IMR-90 (cell line): ENCODE data around the gene OTOL1. TPM values are rescaled to one million over a fixed set of nuclear protein-coding genes. Genes with fewer than 3 reads are reported as not detected.

Experiments
- ATAC-seq: fragments of 200-7000 bp; cut with Tn5 transposase; 2 replicates; pipeline ENCODE4 v1.9.1; 2020; ENCODE audit warnings: low read depth, mild to moderate bottlenecking, moderate library complexity
- BruUV-seq: library from RNA; stranded (reverse); fragments of 400-500 nt; replicated peaks from 2 replicates; lab custom pipeline; 2021; lab: Mats Ljungman, UMichigan
- CTCF ChIA-PET: fragments of 300-600 bp; formaldehyde crosslinking; extraction: SDS; loops from one replicate; lab custom pipeline; 2021; ENCODE audit warnings: antibody characterized with exemption; lab: Yijun Ruan, JAX
- POLR2A ChIA-PET: fragments of 300-600 bp; sonication (Branson Sonifier 250); formaldehyde crosslinking; loops from one replicate; lab custom pipeline; 2022; ENCODE audit warnings: antibody characterized with exemption; ENCODE audit not compliant: unreplicated experiment; lab: Charles Lee
- DNase-seq: peaks from one replicate; pipeline ENCODE4 v3.0.0; 2013
- H2AFZ ChIP-seq: replicated peaks from 2 replicates; pipeline ENCODE3; 2013; ENCODE audit warnings: low read length, mild to moderate bottlenecking; ENCODE audit not compliant: poor library complexity
- H2AK5ac ChIP-seq: 2 replicates; pipeline ENCODE4 v1.6.1; 2013; ENCODE audit warnings: low read depth, low read length, inconsistent platforms
- H2AK9ac ChIP-seq: replicated peaks from 2 replicates; pipeline ENCODE3; 2013; ENCODE audit warnings: mild to moderate bottlenecking, low read depth, low read length, moderate library complexity; ENCODE audit not compliant: poor library complexity
- H2BK120ac ChIP-seq: 2 replicates; pipeline ENCODE4 v1.6.1; 2013; ENCODE audit warnings: low read depth, low read length, inconsistent platforms
- H2BK15ac ChIP-seq: 3 replicates; pipeline ENCODE4 v1.6.1; 2013; ENCODE audit warnings: low read depth, low read length, inconsistent platforms
- H2BK20ac ChIP-seq: 2 replicates; pipeline ENCODE4 v1.6.1; 2013; ENCODE audit warnings: low read depth, mild to moderate bottlenecking, inconsistent platforms, low read length, moderate library complexity
- H2BK5ac ChIP-seq: 2 replicates; pipeline ENCODE4 v1.6.1; 2013; ENCODE audit warnings: mild to moderate bottlenecking, low read depth, low read length, inconsistent platforms; ENCODE audit not compliant: poor library complexity, severe bottlenecking
- H3K14ac ChIP-seq: replicated peaks from 2 replicates; pipeline ENCODE4 v1.6.1; 2013; ENCODE audit warnings: low read depth, low read length, inconsistent platforms
- H3K18ac ChIP-seq: 2 replicates; pipeline ENCODE4 v1.6.1; 2013; ENCODE audit warnings: low read depth, low read length, control low read depth
- H3K23ac ChIP-seq: 2 replicates; pipeline ENCODE4 v1.6.1; 2013; ENCODE audit warnings: low read depth, low read length, inconsistent platforms
- H3K27ac ChIP-seq: 2 replicates; pipeline ENCODE4 v1.5.1; 2013; ENCODE audit warnings: mild to moderate bottlenecking, control low read depth, low read length; ENCODE audit not compliant: insufficient read depth
- H3K27me3 ChIP-seq: 2 replicates; pipeline ENCODE4 v1.6.1; 2013; ENCODE audit warnings: low read length; ENCODE audit not compliant: control insufficient read depth, insufficient read depth
- H3K36me3 ChIP-seq: 2 replicates; pipeline ENCODE4 v1.6.1; 2013; ENCODE audit warnings: low read length, mixed read lengths; ENCODE audit not compliant: control insufficient read depth, insufficient read depth
- H3K4ac ChIP-seq: 2 replicates; pipeline ENCODE4 v1.6.1; 2013; ENCODE audit warnings: low read depth, low read length, inconsistent platforms
- H3K4me1 ChIP-seq: 2 replicates; pipeline ENCODE4 v1.6.1; 2013; ENCODE audit warnings: low read length, mixed read lengths; ENCODE audit not compliant: control insufficient read depth, insufficient read depth
- H3K4me2 ChIP-seq: 2 replicates; pipeline ENCODE4 v1.6.1; 2013; ENCODE audit warnings: low read depth, mild to moderate bottlenecking, control low read depth, low read length, moderate library complexity
- H3K4me3 ChIP-seq: 2 replicates; pipeline ENCODE4 v1.5.1; 2013; ENCODE audit warnings: low read depth, mild to moderate bottlenecking, control low read depth, low read length, moderate library complexity; ENCODE audit not compliant: insufficient read depth
- H3K56ac ChIP-seq: 2 replicates; pipeline ENCODE4 v1.6.1; 2013; ENCODE audit warnings: low read length, inconsistent platforms; ENCODE audit not compliant: insufficient read depth; ENCODE audit errors: extremely low read depth
- H3K79me1 ChIP-seq, 2 experiments: 2 replicates each; pipeline ENCODE4 v1.6.1; 2013; ENCODE audit warnings: low read length in 2 of 2, inconsistent platforms in 1 of 2, low read depth in 1 of 2
- H3K9ac ChIP-seq: 2 replicates; pipeline ENCODE4 v1.6.1; 2013; ENCODE audit warnings: low read depth, low read length, control low read depth
- H3K9me1 ChIP-seq: 2 replicates; pipeline ENCODE4 v1.6.1; 2013; ENCODE audit warnings: low read length, inconsistent platforms; ENCODE audit not compliant: insufficient read depth
- H3K9me3 ChIP-seq: 2 replicates; pipeline ENCODE4 v1.6.1; 2013; ENCODE audit warnings: low read length; ENCODE audit not compliant: control insufficient read depth, insufficient read depth
- H4K20me1 ChIP-seq: 2 replicates; pipeline ENCODE4 v1.6.1; 2013; ENCODE audit warnings: low read length, inconsistent platforms; ENCODE audit not compliant: insufficient read depth
- H4K5ac ChIP-seq: 2 replicates; pipeline ENCODE4 v1.6.1; 2013; ENCODE audit warnings: mild to moderate bottlenecking, low read depth, low read length, control low read depth
- H4K8ac ChIP-seq, 2 experiments: 2 replicates each; pipeline ENCODE4 v1.6.1; 2013; ENCODE audit warnings: low read depth in 2 of 2, low read length in 2 of 2, control low read depth in 1 of 2, inconsistent platforms in 1 of 2
- H4K91ac ChIP-seq: 2 replicates; pipeline ENCODE4 v1.6.1; 2013; ENCODE audit warnings: low read depth, low read length, inconsistent platforms; ENCODE audit not compliant: insufficient read depth
- BHLHE40 ChIP-seq: fragments of 150-350 bp; IDR thresholded peaks from 2 replicates; pipeline ENCODE4 v1.6.1; 2016; ENCODE audit warnings: mild to moderate bottlenecking, low read depth, low read length
- CHD1 ChIP-seq: IDR thresholded peaks from 2 replicates; pipeline ENCODE4 v1.6.1; 2012; ENCODE audit warnings: low read depth, low read length, improper control_type of control experiment
- ELK1 ChIP-seq: fragments of 150-350 bp; IDR thresholded peaks from 2 replicates; pipeline ENCODE4 v1.6.1; 2016; ENCODE audit warnings: low read depth, mild to moderate bottlenecking, low read length, moderate library complexity, borderline replicate concordance
- FOS ChIP-seq: fragments of 150-350 bp; IDR thresholded peaks from 2 replicates; pipeline ENCODE4 v1.6.1; 2016; ENCODE audit warnings: low read depth, low read length
- MAFK ChIP-seq: IDR thresholded peaks from 2 replicates; pipeline ENCODE4 v1.6.1; 2012; ENCODE audit warnings: low read depth, low read length, improper control_type of control experiment
- MAZ ChIP-seq: IDR thresholded peaks from 2 replicates; pipeline ENCODE4 v1.6.1; 2012; ENCODE audit warnings: low read depth, mild to moderate bottlenecking, low read length, improper control_type of control experiment, moderate library complexity, borderline replicate concordance
- MXI1 ChIP-seq: IDR thresholded peaks from 2 replicates; pipeline ENCODE4 v1.6.1; 2012; ENCODE audit warnings: low read depth, mild to moderate bottlenecking, low read length, moderate library complexity, borderline replicate concordance
- NFE2L2 ChIP-seq: fragments of 150-350 bp; IDR thresholded peaks from 2 replicates; pipeline ENCODE4 v1.6.1; 2016; ENCODE audit warnings: low read depth, mild to moderate bottlenecking, low read length
- POLR2A ChIP-seq: IDR thresholded peaks from 2 replicates; pipeline ENCODE4 v1.6.1; 2012; ENCODE audit warnings: mild to moderate bottlenecking, low read depth, low read length
- RCOR1 ChIP-seq: IDR thresholded peaks from 2 replicates; pipeline ENCODE4 v1.6.1; 2012; ENCODE audit warnings: mild to moderate bottlenecking, low read length, improper control_type of control experiment; ENCODE audit not compliant: insufficient replicate concordance
- RFX5 ChIP-seq: IDR thresholded peaks from 2 replicates; pipeline ENCODE4 v1.8.0; 2012; ENCODE audit warnings: low read depth, mild to moderate bottlenecking, low read length, moderate library complexity
- USF2 ChIP-seq: fragments of 150-350 bp; IDR thresholded peaks from 2 replicates; pipeline ENCODE4 v1.6.1; 2017; ENCODE audit warnings: mild to moderate bottlenecking, antibody characterized with exemption, low read length, low read depth
- WGBS, 2 experiments: methylation state at CpG; one replicate each; pipeline versions ENCODE4 v1.1.5 to v1.1.7; 2013; ENCODE audit warnings: missing lambda C conversion rate in 2 of 2; ENCODE audit not compliant: insufficient read length in 1 of 2; ENCODE audit errors: extremely low coverage in 2 of 2; 5-methylcytosine and 5-hydroxymethylcytosine counted together
- dilution Hi-C: fragments of 300-500 bp; cut with HindIII; formaldehyde crosslinking; loops from one replicate; pipeline ENCODE4 v1.14.3; 2018; ENCODE audit warnings: low sequenced_read_pairs; ENCODE audit not compliant: unreplicated experiment
- in situ Hi-C: fragments of 300-500 bp; cut with MboI; formaldehyde crosslinking; loops from 3 replicates; pipeline ENCODE4 v1.14.3; 2019; ENCODE audit warnings: low sequenced_read_pairs, inconsistent platforms, mixed read lengths
- intact Hi-C: fragments of 100-400 bp; cut with micrococcal nuclease; formaldehyde crosslinking; loops from 2 replicates; pipeline ENCODE4 v1.10.0; 2022
- polyA plus RNA-seq, 3 experiments: library from polyadenylated mRNA; depleted of rRNA; stranded (reverse); fragments of >200 nt; gene quantifications; 2 replicates each; pipeline ENCODE4 v1.2.3, GENCODE V29; 2012; ENCODE audit warnings: low replicate concordance in 1 of 3
- total RNA-seq: library from RNA; depleted of rRNA; stranded (reverse); fragments of >200 nt; gene quantifications from 2 replicates; pipeline ENCODE4 v1.2.3, GENCODE V29; 2012
- TF ChIP-seq, protein P1 (sequence below): conservative IDR thresholded peaks from 2 replicates; pipeline ENCODE4 v1.5.1; 2012; ENCODE audit warnings: mild to moderate bottlenecking, low read depth, low read length, improper control_type of control experiment

The OTOL1 gene
- total and polyA plus RNA-seq, 2 of the 4 experiments (the other 2 are of a cell fraction): not detected

- Histone ChIP-seq H3K9me1 (no peaks in the 10 kb centered on the region), H2AK5ac (no peak overlapping the region), H2BK120ac (no peak overlapping the region), H3K4me3 (no peak overlapping the region), H2BK15ac (no peak overlapping the region), H3K9me3 (no peaks in the 10 kb centered on the region), H3K4me2 (no peak overlapping the region), H3K36me3 (no peaks in the 10 kb centered on the region), H4K5ac (no peak overlapping the region), H3K4me1 (no peaks in the 10 kb centered on the region), H3K18ac (no peak overlapping the region), H3K27me3 (no peaks in the 10 kb centered on the region), H3K56ac (no peak overlapping the region), H2AFZ (no peak overlapping the region), H4K91ac (no peak overlapping the region), H2BK20ac (no peak overlapping the region), H3K23ac (no peak overlapping the region), H3K4ac (no peak overlapping the region), H3K14ac (no peak overlapping the region), H4K8ac (no peak overlapping the region), H3K79me1 (no peaks in the 10 kb centered on the region), H4K20me1 (no peaks in the 10 kb centered on the region), H2BK5ac (no peak overlapping the region), H3K27ac (no peak overlapping the region), H2AK9ac (no peak overlapping the region), H3K9ac (no peak overlapping the region)
- no TSS peak for BruUV-seq
- intact Hi-C loops: no loop called here
- no peak for ATAC-seq
- WGBS, 2 experiments: no CpG with 5 or more reads among the region's 8 CpGs
- DNase-seq: no peak
- ChIA-PET CTCF (no interaction called here), POLR2A (no interaction called here)
- in situ Hi-C loops: no loop called here
- TF ChIP-seq, protein P1, sequence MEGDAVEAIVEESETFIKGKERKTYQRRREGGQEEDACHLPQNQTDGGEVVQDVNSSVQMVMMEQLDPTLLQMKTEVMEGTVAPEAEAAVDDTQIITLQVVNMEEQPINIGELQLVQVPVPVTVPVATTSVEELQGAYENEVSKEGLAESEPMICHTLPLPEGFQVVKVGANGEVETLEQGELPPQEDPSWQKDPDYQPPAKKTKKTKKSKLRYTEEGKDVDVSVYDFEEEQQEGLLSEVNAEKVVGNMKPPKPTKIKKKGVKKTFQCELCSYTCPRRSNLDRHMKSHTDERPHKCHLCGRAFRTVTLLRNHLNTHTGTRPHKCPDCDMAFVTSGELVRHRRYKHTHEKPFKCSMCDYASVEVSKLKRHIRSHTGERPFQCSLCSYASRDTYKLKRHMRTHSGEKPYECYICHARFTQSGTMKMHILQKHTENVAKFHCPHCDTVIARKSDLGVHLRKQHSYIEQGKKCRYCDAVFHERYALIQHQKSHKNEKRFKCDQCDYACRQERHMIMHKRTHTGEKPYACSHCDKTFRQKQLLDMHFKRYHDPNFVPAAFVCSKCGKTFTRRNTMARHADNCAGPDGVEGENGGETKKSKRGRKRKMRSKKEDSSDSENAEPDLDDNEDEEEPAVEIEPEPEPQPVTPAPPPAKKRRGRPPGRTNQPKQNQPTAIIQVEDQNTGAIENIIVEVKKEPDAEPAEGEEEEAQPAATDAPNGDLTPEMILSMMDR: no peak
- TF ChIP-seq RCOR1 (no peak), MAZ (no peak), RFX5 (no peak), POLR2A (no peak), MXI1 (no peak), ELK1 (no peak), MAFK (no peak), FOS (no peak), BHLHE40 (no peak), USF2 (no peak), CHD1 (no peak), NFE2L2 (no peak)
- dilution Hi-C loops: no loop called here
These were observed 6.7 kb downstream of the OTOL1 start for GRCh38 chr3:161503271-161503670.
